ENCODE data around the gene STK32B.

STK32B gene

GRCh38 chr4:5019796-5020195, 31.5 kb upstream of the STK32B start:
- DNase-seq (ENCODE audit: low spot score in 2 of 2) (no peak), ATAC-seq (ENCODE audit: low read depth) (no peak)
- no peak overlapping the region for H3K27ac Mint-ChIP-seq
- H3K4me3 Mint-ChIP-seq, result no peak overlapping the region
- no peaks in the 10 kb centered on the region for H3K4me1 Mint-ChIP-seq
- peaks cover 2% of the 10 kb centered on the region for H3K9me3 Mint-ChIP-seq
- peaks cover 7% of the 10 kb centered on the region for H3K27me3 Mint-ChIP-seq
- H3K36me3 Mint-ChIP-seq, result no peaks in the 10 kb centered on the region

GRCh38 chr4:5020341-5020740, 30.9 kb upstream of the STK32B start:
- no peak overlapping the region for H3K4me3 Mint-ChIP-seq
- H3K4me1 Mint-ChIP-seq, result no peaks in the 10 kb centered on the region
- peaks cover 2% of the 10 kb centered on the region for H3K9me3 Mint-ChIP-seq
- no peaks in the 10 kb centered on the region for H3K36me3 Mint-ChIP-seq
- no peak overlapping the region for H3K27ac Mint-ChIP-seq
- ATAC-seq (ENCODE audit: low read depth), result no peak
- peaks cover 7% of the 10 kb centered on the region for H3K27me3 Mint-ChIP-seq
- DNase-seq (ENCODE audit: low spot score in 2 of 2), result no peak

DNA sequence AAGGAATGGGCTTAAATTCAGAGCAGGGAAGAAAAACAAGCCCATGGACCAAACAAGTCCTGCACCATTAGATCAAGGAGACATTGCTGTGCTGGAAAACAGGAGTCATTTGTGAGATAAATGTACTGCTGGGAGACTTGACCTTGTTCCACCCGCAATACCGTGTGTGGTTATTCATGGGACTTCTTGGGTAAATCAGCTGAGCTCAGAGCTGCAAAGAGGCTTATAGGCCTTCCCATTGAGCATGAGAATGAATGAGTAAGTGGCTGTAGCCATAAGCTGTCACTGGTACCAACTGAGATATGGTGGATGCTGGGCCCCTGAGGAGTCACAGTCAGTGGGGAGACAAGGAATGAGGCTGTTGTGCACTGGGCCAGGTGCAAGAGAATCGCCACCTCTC, 29.7 kb upstream of the STK32B start:
- Mint-ChIP-seq H3K9me3 (peaks cover 2% of the 10 kb centered on the region), H3K36me3 (no peaks in the 10 kb centered on the region), H3K27ac (no peak overlapping the region), H3K4me3 (no peak overlapping the region), H3K4me1 (no peaks in the 10 kb centered on the region), H3K27me3 (peaks cover 5% of the 10 kb centered on the region)
- DNase-seq (ENCODE audit: low spot score in 2 of 2), result no peak
- no peak for ATAC-seq (ENCODE audit: low read depth)

DNA sequence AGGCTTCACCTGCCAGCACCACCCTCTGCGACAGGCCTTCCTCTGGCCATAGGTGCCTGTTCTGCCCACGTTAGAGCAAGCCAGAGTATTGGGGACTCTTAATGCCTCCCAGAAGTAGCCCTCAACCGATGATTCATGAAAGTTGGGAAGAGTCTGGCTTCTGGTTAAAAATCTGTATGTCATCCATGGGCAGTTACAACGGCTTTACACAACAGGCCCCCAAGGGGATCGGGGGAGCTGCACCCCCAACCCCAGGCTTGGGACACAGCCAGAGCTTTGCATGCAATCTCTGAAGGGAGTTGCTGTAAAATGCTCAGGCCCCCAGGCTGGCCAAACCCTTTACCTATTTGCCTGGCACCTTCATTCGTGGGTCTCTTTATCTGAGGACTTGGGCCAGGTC, 26.6 kb upstream of the STK32B start:
- no peak overlapping the region for H3K27ac Mint-ChIP-seq
- peaks cover 2% of the 10 kb centered on the region for H3K9me3 Mint-ChIP-seq
- ATAC-seq (ENCODE audit: low read depth) (no peak), DNase-seq (ENCODE audit: low spot score in 2 of 2) (no peak)
- no peak overlapping the region for H3K4me3 Mint-ChIP-seq
- no peaks in the 10 kb centered on the region for H3K36me3 Mint-ChIP-seq
- no peaks in the 10 kb centered on the region for H3K4me1 Mint-ChIP-seq
- peaks cover 3% of the 10 kb centered on the region for H3K27me3 Mint-ChIP-seq

DNA sequence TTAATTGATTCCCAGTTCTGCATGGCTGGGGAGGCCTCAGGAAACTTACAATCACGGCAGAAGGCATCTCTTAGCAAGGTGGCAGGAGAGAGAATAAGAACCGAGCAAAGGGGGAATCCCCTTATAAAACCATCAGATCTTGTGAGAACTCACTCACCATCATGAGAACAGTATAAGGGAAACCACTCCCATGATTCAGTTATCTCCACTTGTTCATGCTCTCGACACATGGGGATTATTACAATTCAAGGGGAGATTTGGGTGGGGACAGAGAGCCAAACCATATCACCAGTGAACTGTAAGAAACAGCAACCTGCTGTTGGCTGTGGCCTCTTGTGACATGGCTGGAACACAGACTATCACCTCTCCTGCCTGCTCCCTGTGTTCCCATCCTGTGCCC, 24.9 kb upstream of the STK32B start:
- ATAC-seq (ENCODE audit: low read depth), result no peak
- peaks cover 3% of the 10 kb centered on the region for H3K27me3 Mint-ChIP-seq
- H3K4me1 Mint-ChIP-seq, result no peaks in the 10 kb centered on the region
- H3K27ac Mint-ChIP-seq, result no peak overlapping the region
- no peak for DNase-seq (ENCODE audit: low spot score in 2 of 2)
- H3K36me3 Mint-ChIP-seq, result no peaks in the 10 kb centered on the region
- H3K4me3 Mint-ChIP-seq, result no peak overlapping the region
- peaks cover 2% of the 10 kb centered on the region for H3K9me3 Mint-ChIP-seq

DNA sequence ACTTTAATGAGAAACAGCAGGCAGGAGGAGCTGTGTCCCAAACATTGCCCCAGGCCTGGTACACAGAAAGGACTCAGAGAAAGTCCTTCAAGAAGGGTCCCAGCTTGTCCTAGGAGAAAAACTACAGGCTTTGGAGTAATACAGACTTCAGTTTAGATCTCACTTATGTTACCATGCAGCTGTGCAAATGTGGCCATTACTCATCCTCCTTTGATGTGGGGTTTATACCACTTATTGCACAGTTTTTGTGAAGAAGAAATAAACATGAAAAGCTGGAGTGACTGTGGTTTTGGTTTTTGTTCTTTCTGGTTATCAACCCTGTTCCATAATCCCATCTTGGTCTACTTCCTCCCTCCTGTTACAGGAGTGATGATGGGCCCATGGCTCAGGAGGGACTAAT, 23.9 kb upstream of the STK32B start:
- no peak overlapping the region for H3K4me3 Mint-ChIP-seq
- H3K36me3 Mint-ChIP-seq, result no peaks in the 10 kb centered on the region
- H3K27me3 Mint-ChIP-seq, result peaks cover 3% of the 10 kb centered on the region
- ATAC-seq (ENCODE audit: low read depth) (no peak), DNase-seq (ENCODE audit: low spot score in 2 of 2) (no peak)
- H3K27ac Mint-ChIP-seq, result no peak overlapping the region
- H3K4me1 Mint-ChIP-seq, result no peaks in the 10 kb centered on the region
- peaks cover 2% of the 10 kb centered on the region for H3K9me3 Mint-ChIP-seq

DNA sequence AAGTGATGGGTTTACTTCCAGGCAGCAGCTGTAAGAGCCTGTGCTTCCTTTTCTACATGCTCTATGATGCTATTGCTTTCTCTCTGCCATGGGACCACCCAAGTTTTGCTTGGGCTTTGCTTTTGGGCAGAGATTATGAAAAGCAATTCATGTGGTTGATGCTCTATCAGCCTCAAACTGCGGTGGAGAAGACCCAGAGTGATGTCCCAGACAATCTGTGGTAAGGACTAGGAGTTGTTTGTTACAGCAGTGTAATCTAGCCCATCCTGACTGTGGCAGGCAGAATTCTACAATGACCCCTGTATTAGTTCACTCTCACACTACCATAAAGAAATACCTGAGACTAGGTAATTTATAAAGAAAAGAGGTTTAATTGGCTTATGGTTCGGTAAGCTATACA, 22.8 kb upstream of the STK32B start:
- no peak overlapping the region for H3K27ac Mint-ChIP-seq
- no peak for DNase-seq (ENCODE audit: low spot score in 2 of 2)
- no peaks in the 10 kb centered on the region for H3K36me3 Mint-ChIP-seq
- no peak for ATAC-seq (ENCODE audit: low read depth)
- no peaks in the 10 kb centered on the region for H3K9me3 Mint-ChIP-seq
- no peaks in the 10 kb centered on the region for H3K4me1 Mint-ChIP-seq
- no peak overlapping the region for H3K4me3 Mint-ChIP-seq
- H3K27me3 Mint-ChIP-seq, result peaks cover 3% of the 10 kb centered on the region

DNA sequence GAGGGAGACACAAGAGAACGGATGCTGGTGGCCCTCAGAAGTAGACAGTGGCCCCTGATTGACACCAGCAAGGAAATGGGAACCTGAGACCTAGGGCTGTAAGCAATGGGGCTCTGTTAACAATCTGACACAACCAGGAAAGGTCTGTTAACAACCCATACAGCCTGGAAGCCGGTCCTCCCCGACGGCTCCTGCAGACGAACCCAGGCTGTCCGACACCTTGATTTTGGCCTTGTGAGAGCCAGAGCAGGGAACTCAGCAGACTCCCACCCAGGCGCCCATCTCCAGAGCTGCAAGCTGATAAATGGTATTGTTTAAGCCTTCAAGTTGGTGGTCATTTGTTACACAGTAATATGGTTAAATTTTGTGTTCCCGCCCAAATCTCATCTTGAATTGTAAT, 21.8 kb upstream of the STK32B start:
- Mint-ChIP-seq H3K4me3 (no peak overlapping the region), H3K27ac (no peak overlapping the region), H3K36me3 (no peaks in the 10 kb centered on the region), H3K27me3 (peaks cover 3% of the 10 kb centered on the region), H3K9me3 (no peaks in the 10 kb centered on the region), H3K4me1 (no peaks in the 10 kb centered on the region)
- ATAC-seq (ENCODE audit: low read depth) (no peak), DNase-seq (ENCODE audit: low spot score in 2 of 2) (no peak)

GRCh38 chr4:5030221-5030620, 21.1 kb upstream of the STK32B start:
- Mint-ChIP-seq H3K9me3 (no peaks in the 10 kb centered on the region), H3K4me3 (no peak overlapping the region), H3K4me1 (no peaks in the 10 kb centered on the region), H3K27ac (no peak overlapping the region), H3K36me3 (no peaks in the 10 kb centered on the region), H3K27me3 (peaks cover 3% of the 10 kb centered on the region)
- ATAC-seq (ENCODE audit: low read depth), result no peak
- no peak for DNase-seq (ENCODE audit: low spot score in 2 of 2)

DNA sequence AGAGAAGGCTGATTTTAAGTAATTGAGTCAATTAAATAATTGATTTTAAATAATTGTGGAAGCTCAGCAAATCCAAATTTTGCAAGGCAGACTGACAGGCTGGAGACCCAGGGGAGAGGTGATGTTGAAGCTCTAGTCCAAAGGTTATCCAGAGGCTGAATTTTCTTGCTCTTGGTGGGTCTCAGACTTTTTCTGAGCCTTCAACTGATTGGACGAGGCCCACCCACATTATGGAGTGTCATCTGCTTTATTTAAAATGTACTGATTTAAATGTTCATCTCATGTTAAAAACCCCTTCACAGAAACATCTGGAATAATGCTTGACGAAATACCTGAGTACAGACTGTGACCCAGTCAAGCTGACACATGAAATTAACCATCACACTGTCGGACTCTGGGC, 20.4 kb upstream of the STK32B start:
- DNase-seq (ENCODE audit: low spot score in 2 of 2) (no peak), ATAC-seq (ENCODE audit: low read depth) (no peak)
- Mint-ChIP-seq H3K27ac (no peak overlapping the region), H3K36me3 (no peaks in the 10 kb centered on the region), H3K4me3 (no peak overlapping the region), H3K9me3 (no peaks in the 10 kb centered on the region), H3K27me3 (no peaks in the 10 kb centered on the region), H3K4me1 (no peaks in the 10 kb centered on the region)

GRCh38 chr4:5032813-5033212, 18.5 kb upstream of the STK32B start:
- Mint-ChIP-seq H3K36me3 (no peaks in the 10 kb centered on the region), H3K27ac (no peak overlapping the region), H3K4me1 (no peaks in the 10 kb centered on the region), H3K9me3 (no peaks in the 10 kb centered on the region), H3K27me3 (no peaks in the 10 kb centered on the region), H3K4me3 (no peak overlapping the region)
- DNase-seq (ENCODE audit: low spot score in 2 of 2) (no peak), ATAC-seq (ENCODE audit: low read depth) (no peak)

- no peak for DNase-seq (ENCODE audit: low spot score in 2 of 2)
- H3K9me3 Mint-ChIP-seq, result no peaks in the 10 kb centered on the region
- ATAC-seq (ENCODE audit: low read depth), result no peak
- H3K27me3 Mint-ChIP-seq, result no peaks in the 10 kb centered on the region
- H3K27ac Mint-ChIP-seq, result no peak overlapping the region
- no peaks in the 10 kb centered on the region for H3K36me3 Mint-ChIP-seq
- H3K4me1 Mint-ChIP-seq, result no peaks in the 10 kb centered on the region
- no peak overlapping the region for H3K4me3 Mint-ChIP-seq
These were observed 17.9 kb upstream of the STK32B start for GRCh38 chr4:5033281-5033841.

DNA sequence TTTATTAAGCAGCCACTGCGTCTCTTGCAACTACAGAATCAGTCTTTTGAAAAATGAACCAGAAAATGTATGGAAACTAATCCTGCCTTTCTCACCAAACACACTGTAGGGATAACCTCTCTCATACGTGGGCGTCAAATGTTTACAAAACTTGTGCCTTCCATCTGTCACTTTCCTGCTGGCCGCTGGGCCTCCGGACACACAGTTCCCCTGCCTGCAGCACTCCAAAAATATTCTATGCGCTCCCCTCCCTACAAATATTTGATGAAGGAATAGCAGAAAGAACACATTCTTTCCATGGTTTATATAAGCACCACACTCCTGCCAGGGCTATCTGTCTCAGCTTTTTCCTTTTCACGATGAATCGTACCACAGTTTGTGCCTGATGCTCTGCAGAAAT, 17.1 kb upstream of the STK32B start:
- ATAC-seq (ENCODE audit: low read depth) (no peak), DNase-seq (ENCODE audit: low spot score in 2 of 2) (no peak)
- no peaks in the 10 kb centered on the region for H3K36me3 Mint-ChIP-seq
- H3K4me1 Mint-ChIP-seq, result no peaks in the 10 kb centered on the region
- no peaks in the 10 kb centered on the region for H3K27me3 Mint-ChIP-seq
- no peak overlapping the region for H3K27ac Mint-ChIP-seq
- no peak overlapping the region for H3K4me3 Mint-ChIP-seq
- no peaks in the 10 kb centered on the region for H3K9me3 Mint-ChIP-seq

DNA sequence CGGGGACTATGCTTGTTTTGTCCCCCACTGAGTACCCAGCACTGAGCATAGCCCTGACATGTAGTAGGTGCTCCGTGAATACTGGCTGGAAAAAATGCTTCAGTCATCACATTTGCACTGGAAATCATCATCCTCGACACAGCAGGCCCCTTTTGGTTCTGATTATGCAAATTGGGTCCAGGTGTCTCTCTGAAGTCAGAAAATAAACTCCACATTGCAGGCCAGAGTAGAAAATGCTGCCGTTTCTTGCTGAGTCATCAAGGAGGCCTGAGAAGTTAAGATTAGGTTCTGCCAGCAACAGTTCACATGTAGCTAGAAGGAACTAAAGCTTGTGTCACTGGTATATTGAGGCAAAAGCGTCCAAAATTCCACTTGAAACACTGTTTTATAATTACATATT, 15.0 kb upstream of the STK32B start:
- Mint-ChIP-seq H3K27me3 (peaks cover 4% of the 10 kb centered on the region), H3K4me1 (no peaks in the 10 kb centered on the region), H3K36me3 (no peaks in the 10 kb centered on the region), H3K27ac (no peak overlapping the region), H3K9me3 (no peaks in the 10 kb centered on the region), H3K4me3 (no peak overlapping the region)
- ATAC-seq (ENCODE audit: low read depth) (no peak), DNase-seq (ENCODE audit: low spot score in 2 of 2) (no peak)

GRCh38 chr4:5037553-5038551, 13.4 kb upstream of the STK32B start:
- Mint-ChIP-seq H3K27me3 (peaks cover 4% of the 10 kb centered on the region), H3K9me3 (no peaks in the 10 kb centered on the region), H3K36me3 (no peaks in the 10 kb centered on the region), H3K27ac (no peak overlapping the region), H3K4me1 (no peaks in the 10 kb centered on the region), H3K4me3 (no peak overlapping the region)
- no peak for ATAC-seq (ENCODE audit: low read depth)
- DNase-seq (ENCODE audit: low spot score in 2 of 2), result no peak

Data from memory B cell (primary cell).